Measurements from ENCODE around the gene GAL3ST3. TPM values are rescaled to one million over a fixed set of nuclear protein-coding genes. Genes with fewer than 3 reads are reported as not detected.
"Not testable (repeated sequence)": the region's sequence is repeated elsewhere in the genome, so short reads cannot be mapped to it uniquely, and the experiment has no call there.

Gene GAL3ST3
- total RNA-seq, 1 donor from 2014 or later: 3.7 TPM

DNA sequence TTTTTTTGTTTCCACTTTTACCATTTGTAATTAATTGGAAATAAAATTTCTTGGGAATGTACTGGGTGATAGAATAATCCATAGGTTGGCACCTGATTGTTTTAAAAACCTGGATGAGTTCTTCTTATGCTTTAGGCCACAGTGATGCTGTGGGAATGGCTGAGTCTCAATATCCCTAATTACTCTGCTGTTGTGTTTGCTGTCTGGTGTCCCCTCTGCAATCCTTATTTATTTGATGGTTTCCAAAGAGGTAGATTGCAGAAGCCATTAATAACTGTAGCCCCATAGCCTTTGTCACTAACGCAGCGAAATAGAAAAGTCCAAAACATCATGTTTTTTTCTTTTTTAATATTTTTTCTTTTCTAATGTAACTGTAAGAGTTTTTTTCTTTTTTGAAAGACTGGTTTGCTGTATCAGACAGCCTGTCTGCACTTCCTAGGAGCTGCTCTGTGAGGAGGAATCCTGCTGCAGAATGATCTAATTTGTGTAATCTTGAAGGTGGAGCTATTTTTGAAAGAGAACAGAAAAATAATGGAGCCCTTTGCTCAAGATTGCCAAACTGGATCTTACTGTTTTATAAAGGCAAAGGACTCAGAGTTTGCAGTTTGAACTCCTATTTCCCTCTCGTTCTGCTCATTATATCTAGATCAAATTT, 36.0 kb upstream of the GAL3ST3 start:
- TF ChIP-seq, protein P1, sequence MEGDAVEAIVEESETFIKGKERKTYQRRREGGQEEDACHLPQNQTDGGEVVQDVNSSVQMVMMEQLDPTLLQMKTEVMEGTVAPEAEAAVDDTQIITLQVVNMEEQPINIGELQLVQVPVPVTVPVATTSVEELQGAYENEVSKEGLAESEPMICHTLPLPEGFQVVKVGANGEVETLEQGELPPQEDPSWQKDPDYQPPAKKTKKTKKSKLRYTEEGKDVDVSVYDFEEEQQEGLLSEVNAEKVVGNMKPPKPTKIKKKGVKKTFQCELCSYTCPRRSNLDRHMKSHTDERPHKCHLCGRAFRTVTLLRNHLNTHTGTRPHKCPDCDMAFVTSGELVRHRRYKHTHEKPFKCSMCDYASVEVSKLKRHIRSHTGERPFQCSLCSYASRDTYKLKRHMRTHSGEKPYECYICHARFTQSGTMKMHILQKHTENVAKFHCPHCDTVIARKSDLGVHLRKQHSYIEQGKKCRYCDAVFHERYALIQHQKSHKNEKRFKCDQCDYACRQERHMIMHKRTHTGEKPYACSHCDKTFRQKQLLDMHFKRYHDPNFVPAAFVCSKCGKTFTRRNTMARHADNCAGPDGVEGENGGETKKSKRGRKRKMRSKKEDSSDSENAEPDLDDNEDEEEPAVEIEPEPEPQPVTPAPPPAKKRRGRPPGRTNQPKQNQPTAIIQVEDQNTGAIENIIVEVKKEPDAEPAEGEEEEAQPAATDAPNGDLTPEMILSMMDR (conservative IDR thresholded peaks at IDR 0.05): no peak

GRCh38 chr11:66083767-66084166, 34.8 kb upstream of the GAL3ST3 start:
- Mint-ChIP-seq H3K36me3 (peaks cover 4% of the 10 kb centered on the region), H3K4me3 (peak overlapping the region; percentile 29), H3K4me1 (ENCODE audit: unreplicated experiment) (peaks cover 58% of the 10 kb centered on the region), H3K27ac (peak overlapping the region; percentile 69), H3K27me3 (no peaks in the 10 kb centered on the region), H3K9me3 (no peaks in the 10 kb centered on the region)
- TF ChIP-seq, protein P1 (conservative IDR thresholded peaks at IDR 0.05): no peak
- DNase-seq (ENCODE audit: extremely low spot score, unreplicated experiment): no peak

More for the DNA sequence above, 36.0 kb upstream of the GAL3ST3 start:
- DNase-seq (ENCODE audit: extremely low spot score, unreplicated experiment): no peak
- H3K36me3 Mint-ChIP-seq: peaks cover 4% of the 10 kb centered on the region
- no peaks in the 10 kb centered on the region for H3K27me3 Mint-ChIP-seq
- H3K4me3 Mint-ChIP-seq: no peak overlapping the region
- no peak overlapping the region for H3K27ac Mint-ChIP-seq
- peaks cover 51% of the 10 kb centered on the region for H3K4me1 Mint-ChIP-seq (ENCODE audit: unreplicated experiment)
- H3K9me3 Mint-ChIP-seq: no peaks in the 10 kb centered on the region

- H3K4me3 Mint-ChIP-seq: peak overlapping the region; percentile 32
- peak overlapping the region; percentile 69 for H3K27ac Mint-ChIP-seq
- H3K27me3 Mint-ChIP-seq: no peaks in the 10 kb centered on the region
- no peak for DNase-seq (ENCODE audit: extremely low spot score, unreplicated experiment)
- peaks cover 58% of the 10 kb centered on the region for H3K4me1 Mint-ChIP-seq (ENCODE audit: unreplicated experiment)
- TF ChIP-seq, protein P1 (conservative IDR thresholded peaks at IDR 0.05): no peak
- H3K9me3 Mint-ChIP-seq: no peaks in the 10 kb centered on the region
- H3K36me3 Mint-ChIP-seq: peaks cover 4% of the 10 kb centered on the region
These were observed 34.2 kb upstream of the GAL3ST3 start for GRCh38 chr11:66082946-66083698.

- Mint-ChIP-seq H3K9me3 (no peaks in the 10 kb centered on the region), H3K27me3 (no peaks in the 10 kb centered on the region), H3K4me1 (ENCODE audit: unreplicated experiment) (peaks cover 48% of the 10 kb centered on the region), H3K4me3 (peak overlapping the region; percentile 76), H3K27ac (peak overlapping the region; percentile 86), H3K36me3 (no peaks in the 10 kb centered on the region)
- TF ChIP-seq, protein P1 (conservative IDR thresholded peaks at IDR 0.05): no peak
- no peak for DNase-seq (ENCODE audit: extremely low spot score, unreplicated experiment)
These were observed 32.5 kb upstream of the GAL3ST3 start for GRCh38 chr11:66081505-66081904.

GRCh38 chr11:66080055-66080817, 31.3 kb upstream of the GAL3ST3 start:
- DNase-seq (ENCODE audit: extremely low spot score, unreplicated experiment): no peak
- Mint-ChIP-seq H3K9me3 (no peaks in the 10 kb centered on the region), H3K4me3 (no peak overlapping the region), H3K27ac (peak overlapping the region; percentile 86), H3K4me1 (ENCODE audit: unreplicated experiment) (peaks cover 52% of the 10 kb centered on the region), H3K36me3 (peaks cover 4% of the 10 kb centered on the region), H3K27me3 (no peaks in the 10 kb centered on the region)
- TF ChIP-seq, protein P1 (conservative IDR thresholded peaks at IDR 0.05): no peak

GRCh38 chr11:66078949-66079348, 30.0 kb upstream of the GAL3ST3 start:
- DNase-seq (ENCODE audit: extremely low spot score, unreplicated experiment); H3K4me3 Mint-ChIP-seq; H3K27ac Mint-ChIP-seq; H3K9me3 Mint-ChIP-seq; H3K27me3 Mint-ChIP-seq: not testable (repeated sequence)
- Mint-ChIP-seq H3K4me1 (ENCODE audit: unreplicated experiment) (peaks cover 39% of the 10 kb centered on the region), H3K36me3 (peaks cover 11% of the 10 kb centered on the region)

Measured in type B pancreatic cell (in vitro differentiated cells).